Gastroesophageal sphincter (tissue), 3 donors: Measurements from ENCODE around the gene SHISA9.

Source experiments
- EP300 ChIP-seq: sonication (generic); formaldehyde crosslinking; IDR thresholded peaks from one replicate; pipeline ENCODE4 v1.6.1; 2017; ENCODE audit warnings: antibody characterized with exemption, mild to moderate bottlenecking
- POLR2A ChIP-seq, 2 donors: fragments of 450-650 bp; IDR thresholded peaks; one replicate each; pipeline ENCODE4 v1.6.1; 2017; ENCODE audit warnings: antibody characterized with exemption in 2 of 2, mild to moderate bottlenecking in 2 of 2, moderate library complexity in 1 of 2
- POLR2AphosphoS5 ChIP-seq: sonication (generic); formaldehyde crosslinking; IDR thresholded peaks from one replicate; pipeline ENCODE4 v1.6.1; 2017; ENCODE audit warnings: antibody characterized with exemption
- TF ChIP-seq, protein P1 (sequence below), 4 experiments: fragments of 200-600 bp in 2 of 4; fragments of 450-650 bp in 2 of 4; sonication (generic) in 1 of 4; IDR thresholded peaks; one replicate each; pipeline ENCODE4 v1.5.1; 2017 to 2019; ENCODE audit warnings: antibody characterized with exemption in 4 of 4, mild to moderate bottlenecking in 2 of 4, moderate library complexity in 2 of 4

- TF ChIP-seq, protein P1, sequence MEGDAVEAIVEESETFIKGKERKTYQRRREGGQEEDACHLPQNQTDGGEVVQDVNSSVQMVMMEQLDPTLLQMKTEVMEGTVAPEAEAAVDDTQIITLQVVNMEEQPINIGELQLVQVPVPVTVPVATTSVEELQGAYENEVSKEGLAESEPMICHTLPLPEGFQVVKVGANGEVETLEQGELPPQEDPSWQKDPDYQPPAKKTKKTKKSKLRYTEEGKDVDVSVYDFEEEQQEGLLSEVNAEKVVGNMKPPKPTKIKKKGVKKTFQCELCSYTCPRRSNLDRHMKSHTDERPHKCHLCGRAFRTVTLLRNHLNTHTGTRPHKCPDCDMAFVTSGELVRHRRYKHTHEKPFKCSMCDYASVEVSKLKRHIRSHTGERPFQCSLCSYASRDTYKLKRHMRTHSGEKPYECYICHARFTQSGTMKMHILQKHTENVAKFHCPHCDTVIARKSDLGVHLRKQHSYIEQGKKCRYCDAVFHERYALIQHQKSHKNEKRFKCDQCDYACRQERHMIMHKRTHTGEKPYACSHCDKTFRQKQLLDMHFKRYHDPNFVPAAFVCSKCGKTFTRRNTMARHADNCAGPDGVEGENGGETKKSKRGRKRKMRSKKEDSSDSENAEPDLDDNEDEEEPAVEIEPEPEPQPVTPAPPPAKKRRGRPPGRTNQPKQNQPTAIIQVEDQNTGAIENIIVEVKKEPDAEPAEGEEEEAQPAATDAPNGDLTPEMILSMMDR (IDR thresholded peaks at IDR 0.05), result no peak
- TF ChIP-seq EP300, result no peak
- TF ChIP-seq POLR2A (IDR thresholded peaks at IDR 0.05), result no peak
- TF ChIP-seq POLR2AphosphoS5, result no peak
Measured at GRCh38 chr16:13238182-13238581, 336.8 kb downstream of the SHISA9 start.
